Measurements from ENCODE around the gene GAB3.
"Not testable (repeated sequence)": the region's sequence is repeated elsewhere in the genome, so short reads cannot be mapped to it uniquely, and the experiment has no call there.

The GAB3 gene

DNA sequence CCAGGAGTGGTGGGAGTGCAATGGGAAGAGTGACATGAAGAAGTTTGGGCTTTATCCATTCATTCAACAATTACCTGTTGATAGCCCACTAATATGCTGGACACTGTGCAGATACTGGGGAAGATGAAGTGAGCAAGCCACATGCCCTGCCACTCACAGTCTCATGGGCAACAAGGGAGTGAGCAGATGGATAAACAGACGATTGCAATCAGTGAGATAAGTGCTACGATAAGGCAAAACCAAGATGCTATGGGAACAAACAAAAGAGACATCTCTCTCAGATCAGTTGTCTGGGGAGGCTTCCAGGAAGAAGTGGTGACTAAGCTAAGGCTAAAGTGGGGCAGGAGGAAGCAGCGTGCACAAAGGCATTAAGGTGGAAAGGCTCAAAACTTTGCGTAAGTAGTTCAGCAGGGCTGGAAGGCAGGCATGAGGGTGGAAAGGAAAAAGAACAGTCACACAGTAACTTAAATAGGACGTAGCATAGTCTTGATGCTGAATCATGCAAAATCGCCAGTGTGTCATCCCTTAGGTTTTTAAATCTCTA lies 31.7 kb downstream of the GAB3 start:
- peak; percentile 65 for DNase-seq

DNA sequence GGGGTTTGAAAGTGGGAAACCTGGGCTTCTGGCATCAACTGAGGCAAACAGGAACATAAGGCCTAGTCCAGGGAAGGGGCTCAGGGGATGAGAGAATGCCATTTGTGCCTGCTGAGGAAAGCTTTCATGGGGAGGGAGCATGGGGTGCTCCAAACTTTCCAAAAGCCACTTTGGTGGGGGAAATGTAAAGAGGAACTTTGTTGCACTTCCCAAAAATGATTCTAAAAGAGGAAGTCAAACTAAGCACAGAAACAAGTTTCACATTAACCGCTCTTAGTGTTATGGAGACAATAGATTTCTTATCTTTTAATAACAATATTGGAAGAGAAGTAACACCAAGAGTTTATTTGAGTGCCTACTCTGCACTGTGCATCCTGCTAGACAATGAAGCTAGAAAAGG lies 32.3 kb downstream of the GAB3 start:
- DNase-seq: no peak

GRCh38 chrX:154717824-154718223 lies 33.1 kb downstream of the GAB3 start:
- DNase-seq: peak; percentile 85

DNA sequence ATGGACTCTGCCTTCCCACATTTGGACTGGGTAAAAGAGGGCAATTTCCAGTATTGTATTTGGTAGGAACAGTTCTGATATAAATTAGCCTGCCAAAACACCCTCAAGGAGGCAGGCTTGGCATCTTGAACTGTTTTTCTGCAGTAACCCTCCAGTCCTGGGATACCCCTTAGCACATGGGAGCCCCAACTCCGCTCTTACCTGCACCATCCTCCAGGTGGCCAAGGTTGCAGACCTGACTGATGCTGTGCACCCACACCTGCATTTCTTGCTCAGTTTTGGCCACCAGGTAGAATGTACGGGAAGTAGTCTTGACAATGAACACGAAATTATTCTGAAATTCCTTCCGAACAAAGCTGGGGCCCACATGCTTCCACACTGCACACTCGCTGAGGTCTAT lies 35.1 kb downstream of the GAB3 start:
- no peak for DNase-seq

GRCh38 chrX:154714925-154715324 lies 36.0 kb downstream of the GAB3 start:
- DNase-seq: no peak

DNA sequence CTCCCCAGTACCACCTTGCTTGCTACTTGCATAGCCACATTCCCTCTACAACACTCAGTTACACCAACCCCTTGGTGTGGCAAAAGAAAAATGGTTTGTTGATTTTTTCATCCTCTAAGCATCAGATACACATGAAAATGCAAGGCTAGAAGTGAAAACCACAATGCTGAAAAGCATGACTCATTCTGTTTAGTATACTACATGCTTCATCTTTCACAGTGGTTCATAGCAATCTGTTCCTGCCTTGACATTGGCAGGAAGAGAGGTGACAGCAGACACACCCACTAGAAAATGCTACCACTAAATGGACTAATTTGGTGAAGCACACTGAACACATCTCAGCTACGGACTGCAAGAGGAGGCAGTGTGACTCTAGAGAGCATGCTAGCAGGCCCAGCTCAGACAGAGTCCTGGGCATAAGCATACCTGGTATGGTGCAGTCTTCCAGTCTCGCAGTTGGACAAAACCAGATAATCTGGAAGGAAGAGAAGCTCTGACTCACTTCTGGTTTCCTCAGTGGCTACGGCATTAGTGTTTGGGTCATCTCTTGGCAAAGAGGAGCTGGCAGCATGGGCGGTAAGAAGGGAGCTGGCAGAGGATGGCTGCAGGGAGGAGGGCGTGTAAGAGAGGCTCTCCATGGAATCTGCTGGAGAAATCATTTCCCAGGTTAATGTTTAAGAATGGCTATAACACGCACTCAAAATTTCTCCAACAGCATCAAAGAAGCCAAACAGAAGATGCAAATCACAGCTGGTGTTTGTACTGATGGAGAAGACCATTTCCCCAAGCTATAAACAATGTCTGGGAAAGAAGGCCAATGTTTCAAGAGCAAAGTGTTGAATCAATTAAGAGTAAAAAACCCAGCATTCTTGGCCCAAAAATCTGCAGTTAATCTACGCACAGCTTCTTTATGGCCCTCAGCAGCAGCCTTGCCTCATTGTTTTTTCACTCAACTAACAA lies 37.8 kb downstream of the GAB3 start:
- DNase-seq: peak; percentile 76

GRCh38 chrX:154711264-154711663 lies 39.6 kb downstream of the GAB3 start:
- DNase-seq: no peak

- no peak for DNase-seq
Measured at GRCh38 chrX:154710309-154710708, 40.6 kb downstream of the GAB3 start.

- DNase-seq: no peak
Measured at GRCh38 chrX:154698630-154699248, 52.1 kb downstream of the GAB3 start.

- DNase-seq: peak; percentile 19
Measured at GRCh38 chrX:154696676-154697045, 54.2 kb downstream of the GAB3 start.

DNA sequence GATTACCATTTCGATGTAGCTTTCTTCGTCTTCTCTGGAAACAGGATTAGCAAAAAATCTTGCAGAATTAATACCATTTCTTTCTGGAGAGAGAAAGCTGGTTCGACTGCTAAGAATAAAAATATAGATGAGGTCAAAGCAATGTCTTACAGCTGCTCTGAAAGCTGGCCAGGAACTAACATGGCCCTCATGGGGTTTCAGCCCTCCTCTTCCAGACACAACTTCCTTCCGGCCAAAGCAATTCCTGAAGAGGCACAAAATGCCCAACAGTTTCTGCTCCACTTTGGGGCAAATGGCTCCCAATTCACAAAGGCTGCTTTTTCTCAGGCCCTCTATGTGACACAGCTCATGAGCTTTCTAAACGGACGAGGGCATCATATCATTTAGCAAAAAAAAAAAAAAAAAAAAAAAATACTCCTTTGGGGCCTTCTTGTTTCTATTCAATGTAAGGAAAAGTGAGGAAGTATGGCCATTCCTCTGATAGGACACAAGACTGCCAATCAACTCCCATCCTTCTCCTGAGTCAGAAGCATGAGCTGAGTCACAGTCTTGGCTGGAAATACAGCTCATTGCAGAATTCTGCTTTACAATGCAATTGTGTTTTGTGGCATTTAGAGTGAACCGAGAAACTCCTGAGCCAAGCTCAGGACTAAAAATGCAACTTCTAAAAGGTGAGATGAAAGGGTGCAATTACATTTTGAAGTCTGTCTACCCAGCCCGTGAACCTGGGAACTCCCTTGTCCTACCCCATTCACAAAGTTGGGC lies 54.8 kb downstream of the GAB3 start:
- DNase-seq: peak; percentile 76

DNA sequence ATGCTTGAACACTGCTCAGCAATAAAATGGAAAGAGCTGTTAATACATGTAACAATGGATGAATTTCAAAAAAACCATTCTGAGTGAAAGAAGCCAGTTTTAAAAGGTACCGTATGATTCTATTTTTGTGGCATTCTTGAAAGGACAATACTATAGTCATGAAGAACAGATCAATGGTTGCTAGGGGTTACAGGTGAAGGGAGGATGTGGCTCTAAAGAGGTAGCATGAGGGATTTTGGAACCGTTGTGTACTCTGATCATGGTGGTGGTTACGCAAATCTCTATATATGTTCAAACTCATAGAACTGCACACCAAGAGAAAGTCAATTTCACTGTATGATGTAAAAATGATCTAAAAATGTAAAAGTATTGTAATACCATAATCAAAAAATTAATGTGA lies 57.5 kb downstream of the GAB3 start:
- no peak for DNase-seq

DNA sequence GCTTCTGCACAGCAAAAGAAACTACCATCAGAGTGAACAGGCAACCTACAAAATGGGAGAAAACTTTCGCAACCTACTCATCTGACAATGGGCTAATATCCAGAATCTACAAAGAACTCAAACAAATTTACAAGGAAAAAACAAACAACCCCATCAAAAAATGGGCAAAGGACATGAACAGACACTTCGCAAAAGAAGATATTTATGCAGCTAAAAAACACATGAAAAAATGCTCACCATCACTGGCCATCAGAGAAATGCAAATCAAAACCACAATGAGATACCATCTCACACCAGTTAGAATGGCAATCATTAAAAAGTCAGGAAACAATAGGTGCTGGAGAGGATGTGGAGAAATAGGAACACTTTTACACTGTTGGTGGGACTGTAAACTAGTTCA lies 60.4 kb downstream of the GAB3 start:
- not testable (repeated sequence) for DNase-seq

- not testable (repeated sequence) for DNase-seq
Measured at GRCh38 chrX:154672084-154672483, 78.8 kb downstream of the GAB3 start.

DNA sequence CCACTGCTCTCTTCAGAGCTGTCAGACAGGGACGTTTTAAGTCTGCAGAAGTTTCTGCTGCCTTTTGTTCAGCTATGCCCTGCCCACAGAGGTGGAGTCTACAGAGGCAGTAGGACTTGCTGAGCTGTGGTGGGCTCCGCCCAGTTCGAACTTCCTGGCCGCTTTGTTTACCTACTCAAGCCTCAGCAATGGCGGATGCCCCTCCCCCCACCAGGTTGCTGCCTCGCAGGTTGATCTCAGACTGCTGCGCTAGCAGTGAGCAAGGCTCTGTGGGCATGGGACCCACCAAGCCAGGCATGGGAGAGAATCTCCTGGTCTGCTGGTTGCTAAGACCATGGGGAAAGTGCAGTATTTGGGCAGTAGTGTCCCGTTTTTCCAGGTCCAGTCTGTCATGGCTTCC lies 80.0 kb downstream of the GAB3 start:
- DNase-seq: not testable (repeated sequence)

GRCh38 chrX:154661899-154662298 lies 89.0 kb downstream of the GAB3 start:
- no peak for DNase-seq

GRCh38 chrX:154661170-154661569 lies 89.7 kb downstream of the GAB3 start:
- DNase-seq: no peak

GRCh38 chrX:154660541-154660940 lies 90.3 kb downstream of the GAB3 start:
- DNase-seq: no peak

GRCh38 chrX:154658957-154659356 lies 91.9 kb downstream of the GAB3 start:
- no peak for DNase-seq

DNA sequence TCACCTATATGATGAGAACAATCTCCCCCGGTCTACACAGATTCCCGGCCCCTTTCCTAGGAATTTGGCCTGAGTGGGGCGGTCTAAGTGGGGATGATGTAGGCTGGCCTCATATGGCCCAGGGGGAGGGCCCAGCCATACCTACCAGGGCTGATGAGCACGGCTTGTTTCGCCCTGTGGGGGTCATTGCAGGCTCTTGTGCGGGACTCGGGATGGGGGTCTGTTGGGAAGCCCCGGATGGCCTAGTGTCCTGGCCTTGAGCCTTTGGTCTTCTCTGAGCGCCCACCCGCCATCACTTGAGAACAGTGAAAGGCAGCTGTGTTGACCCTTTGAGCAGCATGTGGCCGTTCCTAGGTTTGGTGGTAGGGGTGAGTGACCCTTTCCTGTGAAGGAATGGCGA lies 92.7 kb downstream of the GAB3 start:
- no peak for DNase-seq

GRCh38 chrX:154657226-154657805 lies 93.6 kb downstream of the GAB3 start:
- DNase-seq: no peak

GRCh38 chrX:154655786-154656185 lies 95.1 kb downstream of the GAB3 start:
- DNase-seq: no peak

- no peak for DNase-seq
Measured at GRCh38 chrX:154655346-154655745, 95.5 kb downstream of the GAB3 start.
